HG03095 (cell line): ENCODE results near the gene POLR2L.

ENCODE experiments used
- ATAC-seq: cut with Tn5 transposase; IDR thresholded peaks from one replicate; pipeline ENCODE4 v1.9.1; 2021; ENCODE audit warnings: moderate library complexity; ENCODE audit not compliant: unreplicated experiment

Gene POLR2L

DNA sequence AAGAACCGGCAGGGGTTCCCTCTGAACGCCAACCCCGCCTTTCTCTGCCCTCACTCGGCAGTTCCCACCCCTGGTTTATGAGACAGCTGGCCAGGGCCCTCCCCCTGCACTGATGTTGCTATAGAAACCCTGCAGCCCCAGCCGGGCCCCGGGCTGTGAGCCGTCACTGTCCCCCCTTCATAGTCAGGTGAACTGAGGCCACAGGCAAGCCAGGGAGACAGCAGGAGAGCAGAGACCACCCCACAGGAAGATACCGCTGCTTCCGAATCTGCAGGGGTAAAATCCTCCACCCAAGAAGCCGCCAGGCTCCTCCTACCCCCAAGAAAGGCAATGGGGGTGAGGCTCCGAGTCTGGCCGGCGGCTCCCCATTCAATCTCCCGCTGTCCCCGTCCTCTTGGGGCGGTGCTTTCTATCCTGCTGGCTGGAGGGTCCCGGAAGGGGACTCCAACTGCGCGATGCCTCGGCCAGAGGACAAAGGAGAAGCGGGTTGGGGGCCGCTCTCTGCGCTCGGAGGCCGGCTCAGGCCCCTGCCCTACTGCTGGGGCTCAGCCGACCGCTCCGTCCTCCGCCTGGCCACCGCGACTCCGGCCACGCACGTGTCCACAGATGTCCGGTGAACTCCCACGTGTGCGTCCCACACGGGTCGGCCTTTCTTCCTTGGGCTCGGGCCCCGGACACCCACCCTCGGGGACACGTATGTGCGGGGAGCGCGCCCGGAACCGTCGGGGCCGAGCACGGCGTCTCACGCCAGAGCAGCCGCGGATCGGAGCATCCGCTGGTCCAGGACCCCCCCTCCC is 44.8 kb downstream of the POLR2L start:
- peak; percentile 37 for ATAC-seq

DNA sequence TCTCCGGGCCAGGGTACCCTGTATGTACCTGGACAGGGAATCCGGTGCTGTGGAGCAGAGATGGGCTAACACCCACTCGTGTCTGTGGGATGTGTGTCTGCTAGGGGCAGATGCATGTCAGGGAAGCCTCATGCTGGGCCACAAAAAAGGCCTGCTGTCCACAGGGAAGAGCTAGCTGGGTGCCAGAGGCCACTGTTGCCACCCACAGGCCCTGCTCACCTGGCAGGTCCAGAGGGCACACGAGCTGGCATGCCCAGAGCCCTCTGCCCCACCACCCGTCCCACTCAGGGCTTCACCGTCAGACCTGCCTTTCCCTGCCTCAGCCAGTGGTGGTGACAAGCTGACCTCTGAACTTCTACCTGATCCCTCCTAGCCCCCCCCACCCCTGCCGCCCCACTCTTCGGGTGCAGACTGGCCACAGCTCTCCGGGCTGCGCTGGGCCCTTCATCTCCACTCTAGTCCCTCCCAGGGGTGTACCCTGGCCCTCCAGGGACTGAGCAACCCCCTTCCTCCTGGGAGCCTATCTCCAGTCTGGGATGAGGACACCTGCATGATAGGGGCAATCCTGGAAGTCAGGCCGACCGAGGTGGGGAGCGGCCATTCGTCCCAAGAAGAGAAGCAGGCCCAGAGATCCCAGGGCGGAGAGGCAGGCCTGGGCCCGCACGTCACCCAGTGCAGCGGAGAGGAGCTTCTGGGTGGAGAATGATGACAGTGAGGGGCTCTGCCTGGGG is 45.6 kb downstream of the POLR2L start:
- ATAC-seq: no peak

DNA sequence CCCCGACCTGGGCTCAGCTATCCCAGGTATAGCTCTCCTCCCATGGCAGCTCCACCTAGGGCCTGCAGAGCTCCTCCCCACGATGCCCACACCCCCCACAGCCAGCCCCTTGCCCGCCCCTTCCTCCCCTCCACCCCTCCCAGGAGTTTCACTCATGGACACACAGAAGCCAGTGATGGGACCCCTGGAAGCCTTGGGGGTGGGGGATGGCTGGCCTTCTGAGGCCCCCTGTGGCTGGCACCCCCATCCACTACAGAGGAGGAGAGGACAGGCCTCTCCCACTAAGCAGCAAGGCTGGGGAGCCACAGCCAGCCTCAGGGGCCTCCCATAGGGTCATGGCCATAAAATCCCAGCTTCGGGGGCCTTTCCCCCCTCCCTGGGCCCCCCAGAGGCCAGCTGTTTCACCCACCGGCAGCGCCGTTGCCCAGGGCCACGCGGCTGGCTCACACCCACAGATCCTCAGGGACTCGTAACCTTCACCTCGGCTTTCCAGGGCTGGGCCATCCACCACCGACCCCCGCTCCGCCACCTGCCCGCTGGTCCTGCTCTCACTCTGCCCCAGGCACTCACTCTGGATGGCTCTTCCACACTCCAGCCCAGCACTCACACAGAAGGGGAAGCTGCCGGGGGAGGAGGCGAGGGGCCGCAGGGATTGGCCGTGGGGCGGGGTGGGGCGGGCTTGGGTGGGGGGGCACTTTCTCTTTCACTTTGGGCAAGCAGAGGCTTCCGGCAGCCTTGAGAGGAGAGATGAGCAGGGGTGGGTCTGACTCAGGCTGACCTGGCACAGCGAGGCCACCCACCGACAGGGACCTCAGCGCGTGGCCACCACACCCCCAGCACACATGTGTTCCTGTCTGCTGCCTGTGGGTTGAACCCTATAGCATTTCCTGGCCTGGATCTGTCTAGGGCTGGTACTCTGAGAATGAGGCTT is 46.4 kb downstream of the POLR2L start:
- no peak for ATAC-seq

DNA sequence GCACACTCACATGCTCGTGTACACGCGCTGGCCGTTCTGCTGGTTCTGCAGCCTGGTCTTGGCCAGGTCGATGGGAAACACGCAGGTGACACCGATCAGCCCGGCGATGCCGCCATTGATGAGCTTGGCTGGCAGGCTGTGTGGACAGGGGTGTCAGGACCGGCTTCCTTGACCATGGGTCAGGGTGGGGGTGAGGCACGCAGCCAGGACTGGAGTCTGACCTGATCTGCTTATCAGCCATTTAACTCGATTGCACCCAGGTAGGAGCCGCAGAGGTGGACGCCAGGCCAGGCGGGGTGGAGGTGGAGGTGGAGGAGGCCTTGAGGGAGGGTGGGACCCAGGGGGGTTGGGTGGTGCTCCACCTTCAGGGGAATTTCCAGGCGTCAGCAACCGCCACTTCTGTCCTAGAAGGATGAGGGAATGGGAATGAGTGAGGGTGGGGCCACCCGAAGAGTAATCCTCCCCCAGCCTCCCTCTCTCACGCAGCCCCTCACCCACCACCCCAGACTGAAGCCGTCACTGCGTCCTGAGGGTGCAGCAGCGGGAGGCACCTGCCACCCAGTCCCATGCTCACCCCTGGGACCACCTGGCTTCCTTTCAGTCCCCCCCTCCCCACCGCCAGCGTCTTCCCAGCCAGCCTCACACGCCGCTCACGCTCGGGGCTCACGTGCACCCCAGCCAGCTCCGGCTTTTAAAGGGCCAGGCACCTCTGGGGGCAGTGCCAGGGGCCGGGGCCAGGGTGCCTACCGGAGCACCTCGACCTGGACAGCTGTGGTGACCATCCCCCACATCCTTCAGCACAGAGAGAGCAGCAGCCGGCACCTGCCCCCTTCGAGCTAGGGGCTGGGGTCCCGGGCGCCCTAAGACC is 47.3 kb downstream of the POLR2L start:
- no peak for ATAC-seq

- no peak for ATAC-seq
Observed at GRCh38 chr11:794013-794765, 48.1 kb downstream of the POLR2L start.

GRCh38 chr11:793556-793955 is 48.8 kb downstream of the POLR2L start:
- ATAC-seq: no peak

GRCh38 chr11:792873-793272 is 49.5 kb downstream of the POLR2L start:
- no peak for ATAC-seq

DNA sequence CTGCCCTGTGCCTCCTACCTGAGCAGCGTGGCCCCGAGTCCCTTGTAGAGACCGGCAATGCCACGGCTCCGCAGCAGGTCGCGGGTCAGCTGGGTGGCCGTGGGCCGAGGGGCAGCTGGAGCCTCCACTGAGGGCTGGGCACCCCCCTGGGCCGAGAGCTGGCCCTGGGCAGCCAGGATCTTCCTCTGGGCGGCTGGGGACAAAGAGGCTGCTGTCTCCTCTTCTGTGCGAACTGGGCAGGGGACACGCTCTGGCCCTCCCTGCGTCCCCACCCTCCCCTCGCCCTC is 49.9 kb downstream of the POLR2L start:
- no peak for ATAC-seq

DNA sequence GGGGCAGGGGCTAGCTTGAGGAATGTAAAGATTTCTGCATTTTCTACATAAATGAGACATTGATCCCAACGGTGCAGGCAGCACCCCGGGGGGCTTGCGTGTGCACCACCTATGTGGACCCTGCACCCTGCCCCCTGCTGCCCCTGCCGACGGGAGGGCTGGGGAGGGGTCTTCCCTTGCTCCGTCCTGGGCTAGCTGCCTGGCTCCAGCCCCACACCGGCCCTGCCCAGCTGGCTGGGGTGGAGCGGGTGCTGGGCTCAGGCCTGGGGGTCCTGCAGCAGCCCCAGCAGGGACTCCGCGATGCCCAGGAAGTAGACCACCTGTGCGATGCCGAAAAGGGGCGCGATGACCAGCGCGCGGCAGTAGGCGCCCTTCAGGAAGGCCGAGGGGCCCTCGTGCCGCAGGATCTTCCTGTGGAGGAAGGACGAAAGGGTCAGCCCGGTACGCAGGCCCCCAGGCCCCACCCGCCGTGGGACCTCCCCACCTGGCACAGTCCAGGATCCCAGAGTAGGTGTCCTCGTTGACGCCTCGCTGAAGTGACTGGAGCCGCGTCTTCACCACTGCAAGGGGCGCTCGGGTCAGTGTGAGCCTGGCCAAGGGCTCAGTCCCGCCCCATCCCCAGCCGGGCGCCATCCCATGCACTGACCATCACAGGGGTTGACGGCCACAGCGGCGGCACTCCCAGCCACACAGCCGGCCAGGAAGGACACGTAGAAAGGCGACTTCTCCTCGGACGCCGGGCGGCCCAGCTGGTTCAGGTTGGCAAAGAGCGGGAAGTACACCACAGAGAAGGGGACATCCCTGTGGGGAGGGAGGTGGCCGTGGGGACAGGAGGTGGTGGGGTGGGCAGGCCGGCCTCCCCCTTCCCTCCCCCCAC is 50.4 kb downstream of the POLR2L start:
- no peak for ATAC-seq

GRCh38 chr11:790721-791564 is 51.4 kb downstream of the POLR2L start:
- no peak for ATAC-seq

DNA sequence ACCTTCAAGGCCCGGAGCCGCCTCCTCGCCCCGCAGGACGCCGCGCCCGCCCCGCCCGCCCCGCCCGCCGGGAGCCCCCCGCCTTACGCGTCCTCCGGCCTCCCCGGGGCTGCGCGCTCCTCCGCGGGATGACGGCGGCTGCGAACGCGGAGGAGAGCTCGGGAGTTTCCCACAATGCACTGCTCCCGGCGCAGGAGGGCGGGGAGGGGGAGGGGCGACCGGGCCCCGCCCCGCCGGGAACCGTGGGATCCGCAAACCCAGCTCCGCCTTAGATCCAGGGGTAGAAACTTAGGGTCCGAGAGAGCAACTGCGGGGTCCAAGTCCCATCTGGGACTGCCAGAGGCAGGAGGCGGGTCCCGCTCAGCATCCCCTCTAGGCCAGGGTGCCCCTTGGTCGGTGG is 52.4 kb downstream of the POLR2L start, which contains the start of gene CEND1:
CEND1 (minus strand) TSS at position 148 of the 400 bp plus-strand sequence. CDS start 1,514 bp downstream, outside the sequence.
- no peak for ATAC-seq
